Measurements from ENCODE around the gene MYL5. TPM values are rescaled to one million over a fixed set of nuclear protein-coding genes. Genes with fewer than 3 reads are reported as not detected.
A peak's percentile ranks its signal among the peaks of the same experiment; 100 is the strongest.
"Not testable (repeated sequence)": the region's sequence is repeated elsewhere in the genome, so short reads cannot be mapped to it uniquely, and the experiment has no call there.

MYL5 gene
- total and polyA plus RNA-seq, 2 experiments from 2014 or later, result 21.9 to 24.5 TPM

- Histone ChIP-seq H3K79me2 (ENCODE audit: insufficient read depth) (no peaks in the 10 kb centered on the region), H3K36me3 (ENCODE audit: low read depth) (no peaks in the 10 kb centered on the region), H2AFZ (peak overlapping the region; percentile 71), H3K4me3 (peak overlapping the region; percentile 66), H3K27ac (peak overlapping the region; percentile 96), H3K4me2 (ENCODE audit: unreplicated experiment) (peak overlapping the region; percentile 76), H3K27me3 (replicated peaks; ENCODE audit: insufficient read depth) (no peaks in the 10 kb centered on the region), H3K9ac (peak overlapping the region; percentile 76), H3K9me2 (ENCODE audit: insufficient read depth) (no peaks in the 10 kb centered on the region), H3K4me1 (ENCODE audit: insufficient read depth) (peaks cover 22% of the 10 kb centered on the region), H4K20me1 (ENCODE audit: insufficient read depth) (no peaks in the 10 kb centered on the region), H3K9me3 (ENCODE audit: low read depth) (no peaks in the 10 kb centered on the region), H3F3A (ENCODE audit: insufficient read depth) (peaks cover 12% of the 10 kb centered on the region; the same call in 1 of the 2 replicates)
- DNase-seq, result no peak
- TF ChIP-seq EZH2 (IDR thresholded peaks at IDR 0.05; ENCODE audit: insufficient read depth, poor library complexity, severe bottlenecking), result no peak
- no peak for TF ChIP-seq EZH2phosphoT487 (IDR thresholded peaks at IDR 0.05; ENCODE audit: insufficient read depth, low read depth)
- in situ Hi-C loops (cut with MboI), result no loop called here
- WGBS, 2 experiments (ENCODE audit: low coverage in 1 of 2, low lambda C conversion rate in 2 of 2, missing lambda C conversion rate in 2 of 2), result 89 to 96% methylated on average over 8 of the region's 8 CpGs
Measured at GRCh38 chr4:689723-690122, 15.4 kb downstream of the MYL5 start.

GRCh38 chr4:692771-693554 lies 18.6 kb downstream of the MYL5 start:
- Histone ChIP-seq H2AFZ (no peak overlapping the region), H3K27me3 (replicated peaks; ENCODE audit: insufficient read depth) (no peaks in the 10 kb centered on the region), H3K4me3 (no peak overlapping the region), H3F3A (ENCODE audit: insufficient read depth) (peaks cover 6% of the 10 kb centered on the region; the same call in 1 of the 2 replicates), H3K4me2 (ENCODE audit: unreplicated experiment) (no peak overlapping the region), H3K9me3 (ENCODE audit: low read depth) (no peaks in the 10 kb centered on the region), H3K27ac (no peak overlapping the region), H3K9me2 (ENCODE audit: insufficient read depth) (no peaks in the 10 kb centered on the region), H3K9ac (no peak overlapping the region), H3K4me1 (ENCODE audit: insufficient read depth) (peaks cover 12% of the 10 kb centered on the region), H3K36me3 (ENCODE audit: low read depth) (no peaks in the 10 kb centered on the region), H4K20me1 (ENCODE audit: insufficient read depth) (no peaks in the 10 kb centered on the region), H3K79me2 (ENCODE audit: insufficient read depth) (no peaks in the 10 kb centered on the region)
- in situ Hi-C loops (cut with MboI), result no loop called here
- no peak for TF ChIP-seq EZH2 (IDR thresholded peaks at IDR 0.05; ENCODE audit: insufficient read depth, poor library complexity, severe bottlenecking)
- TF ChIP-seq EZH2phosphoT487 (IDR thresholded peaks at IDR 0.05; ENCODE audit: insufficient read depth, low read depth), result no peak
- DNase-seq, result no peak
- WGBS, 2 experiments (ENCODE audit: low coverage in 1 of 2, low lambda C conversion rate in 2 of 2, missing lambda C conversion rate in 2 of 2), result 77 to 80% methylated on average over 32 of the region's 32 CpGs

DNA sequence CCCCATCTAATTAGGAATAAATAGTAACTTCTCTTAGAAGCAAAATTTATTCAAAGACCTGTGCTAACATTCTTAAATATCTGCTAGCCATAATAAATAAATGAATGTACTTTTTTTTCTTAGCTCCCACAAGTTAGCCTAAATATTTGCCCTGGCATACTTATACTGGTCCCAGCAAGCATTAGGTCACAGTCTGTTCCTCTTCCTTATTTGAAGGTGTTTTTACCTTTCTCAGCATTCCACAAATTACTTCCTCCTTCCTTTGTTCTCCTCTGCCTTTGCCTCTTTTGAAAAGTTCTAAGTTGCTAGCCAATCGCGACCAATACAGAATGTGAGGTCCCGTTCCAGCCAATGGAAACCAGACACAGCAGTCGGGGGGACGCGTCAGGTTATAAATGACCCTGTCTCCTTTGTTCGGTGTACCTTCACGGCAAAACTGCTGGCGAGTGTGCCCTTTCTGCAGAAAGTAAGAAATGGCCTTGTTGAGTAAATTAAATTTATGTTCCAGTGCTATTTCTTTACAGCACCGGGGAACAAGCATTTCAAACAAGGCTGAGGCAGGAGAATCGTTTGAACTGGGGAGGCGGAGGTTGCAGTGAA lies 20.1 kb downstream of the MYL5 start:
- H3K9me3 ChIP-seq (ENCODE audit: low read depth); in situ Hi-C loops (cut with MboI); H3K4me1 ChIP-seq (ENCODE audit: insufficient read depth); DNase-seq; H3K9me2 ChIP-seq (ENCODE audit: insufficient read depth); H3K27me3 ChIP-seq (replicated peaks; ENCODE audit: insufficient read depth); H3F3A ChIP-seq (ENCODE audit: insufficient read depth); H3K4me3 ChIP-seq; H3K79me2 ChIP-seq (ENCODE audit: insufficient read depth); H2AFZ ChIP-seq; H3K9ac ChIP-seq; H3K36me3 ChIP-seq (ENCODE audit: low read depth); H4K20me1 ChIP-seq (ENCODE audit: insufficient read depth); H3K27ac ChIP-seq; H3K4me2 ChIP-seq (ENCODE audit: unreplicated experiment): not testable (repeated sequence)
- WGBS, 2 experiments (ENCODE audit: low coverage in 1 of 2, low lambda C conversion rate in 2 of 2, missing lambda C conversion rate in 2 of 2), result 67 to 68% methylated on average over 12 of the region's 12 CpGs

- TF ChIP-seq EZH2phosphoT487 (IDR thresholded peaks at IDR 0.05; ENCODE audit: insufficient read depth, low read depth) (no peak), EZH2 (IDR thresholded peaks at IDR 0.05; ENCODE audit: insufficient read depth, poor library complexity, severe bottlenecking) (no peak)
- no peaks in the 10 kb centered on the region for H3K9me2 ChIP-seq (ENCODE audit: insufficient read depth)
- H3K4me1 ChIP-seq (ENCODE audit: insufficient read depth), result no peaks in the 10 kb centered on the region
- H3K27me3 ChIP-seq (replicated peaks; ENCODE audit: insufficient read depth), result no peaks in the 10 kb centered on the region
- 64 to 69% methylated on average over 26 to 27 of the region's 27 CpGs for whole genome bisulfite sequencing, 2 experiments (ENCODE audit: low coverage in 1 of 2, low lambda C conversion rate in 2 of 2, missing lambda C conversion rate in 2 of 2)
- no peaks in the 10 kb centered on the region for H3K36me3 ChIP-seq (ENCODE audit: low read depth)
- peak overlapping the region; percentile 26; the same call in 1 of the 2 replicates for H2AFZ ChIP-seq
- H3K9ac ChIP-seq, result no peak overlapping the region
- no peak overlapping the region for H3K4me3 ChIP-seq
- H3K79me2 ChIP-seq (ENCODE audit: insufficient read depth), result no peaks in the 10 kb centered on the region
- no peak overlapping the region for H3K4me2 ChIP-seq (ENCODE audit: unreplicated experiment)
- no peaks in the 10 kb centered on the region for H4K20me1 ChIP-seq (ENCODE audit: insufficient read depth)
- no peaks in the 10 kb centered on the region for H3F3A ChIP-seq (ENCODE audit: insufficient read depth)
- in situ Hi-C loops (cut with MboI), result no loop called here
- H3K27ac ChIP-seq, result 0 out of 2 replicates have a peak overlapping the region, but pooled peaks have one; percentile 18
- DNase-seq, result no peak
- no peaks in the 10 kb centered on the region for H3K9me3 ChIP-seq (ENCODE audit: low read depth)
Measured at GRCh38 chr4:699816-700580, 25.7 kb downstream of the MYL5 start.
